CD4-positive, alpha-beta T cell treated with Interleukin-4 for 4 hours (primary cell): ENCODE data around the gene GRIK4.

Experiments
- DNase-seq: peaks from one replicate; pipeline ENCODE4 v3.0.0-alpha.2; 2020

Gene GRIK4

DNA sequence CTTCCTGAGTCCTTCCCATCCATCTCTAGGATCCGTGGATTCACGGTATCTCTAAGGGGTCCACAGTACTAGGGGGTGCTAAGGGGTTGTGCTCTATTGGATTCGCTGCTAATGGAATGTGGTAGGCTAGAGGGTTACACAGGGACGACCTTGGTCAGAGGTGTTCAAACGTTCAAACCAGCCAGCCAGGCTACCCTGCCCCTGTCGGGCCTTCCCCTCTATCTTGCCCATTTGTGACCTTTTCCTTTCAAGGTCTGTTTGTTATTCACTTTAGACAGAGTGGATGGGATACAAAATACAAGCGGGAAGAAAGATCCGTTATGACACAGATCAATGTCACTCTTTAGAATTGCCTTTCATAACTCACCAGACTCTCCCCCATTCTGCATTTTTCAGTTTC lies 306.5 kb downstream of the GRIK4 start:
- DNase-seq, result no peak

DNA sequence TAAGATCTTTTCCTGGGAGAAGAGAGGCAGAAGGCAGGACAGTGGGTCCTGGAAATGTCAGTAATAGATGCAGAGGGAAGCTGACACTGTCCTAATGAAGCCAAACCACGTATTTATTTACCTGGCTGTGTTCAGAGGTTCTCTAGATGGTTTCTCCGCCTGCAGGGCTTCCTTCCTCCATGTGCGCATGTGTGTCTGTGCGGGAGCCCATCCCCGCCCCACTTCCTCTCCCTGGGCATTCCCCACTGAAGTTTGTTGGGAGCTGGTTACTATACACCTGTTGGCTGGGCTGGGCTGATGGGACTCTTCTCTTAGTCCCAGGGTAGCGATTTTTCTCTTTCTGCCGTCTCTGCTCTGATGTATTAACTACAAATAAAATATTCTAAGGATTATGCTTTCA lies 307.5 kb downstream of the GRIK4 start:
- DNase-seq, result no peak

DNA sequence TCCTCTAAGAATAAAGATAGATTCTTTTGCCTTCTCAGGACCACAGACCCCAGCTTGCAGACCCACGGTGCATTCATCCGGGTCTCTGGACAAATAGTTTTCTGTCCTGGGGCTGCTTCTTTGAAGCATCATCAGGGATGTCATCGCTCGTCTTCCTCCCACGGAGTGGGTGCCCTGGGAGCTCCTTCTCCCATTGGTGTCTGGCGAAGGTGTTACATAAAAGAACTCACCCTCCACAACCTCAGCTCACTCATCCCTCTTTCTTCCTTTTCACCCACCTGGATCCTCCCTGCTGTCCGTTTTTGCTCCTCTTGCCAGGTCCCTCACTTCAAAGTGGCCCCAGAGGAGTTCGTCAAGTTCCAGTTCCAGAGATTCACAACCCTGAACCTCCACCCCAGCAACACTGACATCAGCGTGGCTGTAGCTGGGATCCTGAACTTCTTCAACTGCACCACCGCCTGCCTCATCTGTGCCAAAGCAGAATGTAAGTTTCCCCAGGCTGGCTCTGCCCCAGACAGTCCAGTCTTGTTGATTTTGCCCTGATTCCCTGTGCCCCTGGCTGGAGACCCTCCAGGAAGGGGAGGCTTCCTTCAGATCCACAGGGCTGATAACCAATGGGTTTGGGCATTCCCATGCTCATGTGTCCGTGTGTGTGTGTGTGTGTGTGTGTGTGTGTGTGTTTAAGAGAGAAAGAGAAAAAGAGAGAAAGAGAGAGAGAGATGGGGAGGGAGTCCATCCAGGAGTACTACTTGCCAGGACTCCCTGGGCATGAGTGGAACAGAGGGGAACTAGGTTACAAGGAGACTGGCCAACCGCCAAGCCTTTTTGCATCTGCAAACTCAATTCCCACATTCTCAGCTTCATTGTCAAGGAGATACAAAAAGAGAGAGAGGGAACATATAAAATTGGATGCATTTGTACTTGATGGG lies 308.2 kb downstream of the GRIK4 start:
- no peak for DNase-seq

DNA sequence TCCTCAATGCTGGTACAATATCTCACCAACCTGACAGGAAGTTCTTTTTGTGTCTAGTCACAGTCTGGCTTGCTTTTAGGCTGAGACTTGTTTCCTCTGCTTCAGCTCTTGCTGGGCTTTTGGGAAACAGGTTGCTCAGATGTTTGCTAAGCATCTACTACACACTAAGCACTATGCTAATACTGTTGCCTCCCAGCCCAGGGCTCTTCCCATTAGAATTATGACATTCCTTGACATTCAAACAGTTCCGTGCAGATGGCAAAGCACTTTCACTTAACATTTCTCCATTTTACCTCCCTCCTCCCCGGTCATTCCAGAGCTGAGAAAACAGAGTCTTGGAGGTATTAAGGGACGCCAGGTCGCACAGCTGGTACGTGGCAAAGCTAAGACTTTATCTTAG lies 311.6 kb downstream of the GRIK4 start:
- DNase-seq, result no peak

DNA sequence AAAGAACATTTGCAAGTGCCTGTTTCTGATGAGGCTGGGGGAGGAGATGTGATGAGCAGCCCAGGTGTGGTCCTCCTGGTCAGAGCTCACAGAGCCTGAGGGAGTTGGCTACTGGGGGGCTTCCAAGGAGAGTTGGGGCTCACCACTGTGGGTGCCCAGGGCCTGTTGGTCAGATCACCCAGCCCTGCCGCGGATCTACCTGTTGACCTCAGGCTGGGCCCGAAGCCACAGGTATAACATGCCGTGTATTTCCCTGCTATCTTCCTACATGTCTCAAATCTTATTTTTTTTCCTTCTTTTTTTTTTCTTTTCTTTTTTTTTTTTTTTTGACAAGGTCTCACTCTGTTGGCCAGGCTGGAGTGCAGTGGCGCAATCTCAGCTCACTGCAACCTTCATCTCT lies 312.7 kb downstream of the GRIK4 start:
- no peak for DNase-seq

DNA sequence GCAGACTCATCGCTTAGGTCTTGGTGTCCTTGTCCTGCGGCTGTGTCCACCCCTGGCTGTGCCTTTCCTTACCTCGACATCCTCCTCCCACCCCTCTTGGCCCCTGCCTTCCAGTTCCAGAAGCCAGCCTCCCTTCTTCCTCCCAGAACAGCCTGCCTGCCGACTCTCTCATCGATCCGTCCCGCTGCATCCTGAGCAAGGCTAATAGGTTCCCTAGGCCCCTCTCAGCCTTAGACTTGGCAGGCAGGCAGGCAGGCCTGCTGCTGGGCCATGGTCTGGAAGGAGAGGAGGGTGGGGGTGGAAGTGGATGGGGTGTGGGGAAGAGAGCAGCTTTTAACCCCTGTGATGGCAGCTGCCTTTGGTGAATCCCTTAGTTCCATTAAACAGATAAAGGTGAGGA lies 315.6 kb downstream of the GRIK4 start:
- no peak for DNase-seq

DNA sequence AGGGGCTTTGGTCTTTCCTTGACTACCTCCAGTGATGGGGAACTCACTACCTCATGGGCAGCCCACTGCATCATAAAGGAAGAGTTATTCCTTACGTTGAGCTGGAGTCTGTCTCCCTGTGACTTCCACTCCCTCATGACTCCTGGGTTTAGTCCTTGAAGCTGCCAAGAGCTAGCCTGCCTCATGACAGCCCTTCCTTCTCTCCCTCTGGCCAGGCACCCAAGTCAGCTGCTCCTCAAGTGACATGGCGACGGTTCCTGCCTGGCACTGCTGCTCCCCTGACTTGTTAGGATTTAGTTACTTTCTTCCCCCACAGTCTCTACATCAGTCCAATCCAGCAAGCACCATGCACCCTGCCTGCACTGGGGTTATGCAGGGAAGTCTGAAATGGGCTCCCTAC lies 316.3 kb downstream of the GRIK4 start:
- DNase-seq, result no peak

DNA sequence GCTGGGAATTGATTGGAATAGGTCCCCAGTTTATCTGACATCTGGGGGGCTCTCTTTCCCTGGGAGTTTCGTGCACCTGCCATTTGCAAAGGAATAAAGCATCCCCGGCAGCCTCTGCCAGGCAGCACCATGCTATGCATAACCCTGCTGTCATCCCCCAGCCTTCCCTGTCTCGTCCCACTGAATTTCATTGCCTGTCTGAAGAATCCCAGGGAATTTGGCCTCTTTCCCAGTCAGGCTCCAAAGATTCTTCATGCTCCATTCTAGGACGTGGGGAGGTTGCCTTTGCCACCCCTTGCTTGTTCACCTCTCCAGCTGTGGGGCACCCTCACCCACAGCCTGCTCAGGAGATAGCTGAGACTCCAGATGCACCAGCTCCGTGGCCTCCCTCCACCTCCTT lies 317.3 kb downstream of the GRIK4 start:
- no peak for DNase-seq

DNA sequence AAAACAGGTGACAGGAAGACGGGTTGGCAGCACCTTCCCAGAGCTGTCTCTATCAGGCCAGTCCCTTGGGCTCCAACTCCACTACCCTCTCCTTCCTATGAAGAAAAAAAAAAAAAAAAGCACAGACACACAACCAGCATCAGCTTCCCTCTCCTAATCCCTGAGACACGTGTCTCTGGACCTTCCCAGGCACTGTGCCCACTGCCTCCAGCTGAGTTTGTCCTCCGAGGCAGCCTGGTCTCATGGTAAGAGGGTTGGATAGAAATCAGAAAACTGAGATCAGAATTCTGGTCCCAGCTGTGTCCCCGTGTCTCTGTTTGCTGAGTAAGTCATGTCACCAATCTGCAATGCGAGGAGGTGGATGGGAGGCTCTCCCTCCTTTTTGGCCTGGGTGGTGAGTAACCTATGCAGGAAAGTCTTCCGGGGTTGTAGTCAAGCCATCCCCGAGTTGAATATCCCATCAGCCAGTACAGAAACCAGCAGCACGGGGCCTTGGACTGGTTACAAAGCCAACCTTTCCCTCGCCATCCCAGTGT lies 318.6 kb downstream of the GRIK4 start:
- no peak for DNase-seq

DNA sequence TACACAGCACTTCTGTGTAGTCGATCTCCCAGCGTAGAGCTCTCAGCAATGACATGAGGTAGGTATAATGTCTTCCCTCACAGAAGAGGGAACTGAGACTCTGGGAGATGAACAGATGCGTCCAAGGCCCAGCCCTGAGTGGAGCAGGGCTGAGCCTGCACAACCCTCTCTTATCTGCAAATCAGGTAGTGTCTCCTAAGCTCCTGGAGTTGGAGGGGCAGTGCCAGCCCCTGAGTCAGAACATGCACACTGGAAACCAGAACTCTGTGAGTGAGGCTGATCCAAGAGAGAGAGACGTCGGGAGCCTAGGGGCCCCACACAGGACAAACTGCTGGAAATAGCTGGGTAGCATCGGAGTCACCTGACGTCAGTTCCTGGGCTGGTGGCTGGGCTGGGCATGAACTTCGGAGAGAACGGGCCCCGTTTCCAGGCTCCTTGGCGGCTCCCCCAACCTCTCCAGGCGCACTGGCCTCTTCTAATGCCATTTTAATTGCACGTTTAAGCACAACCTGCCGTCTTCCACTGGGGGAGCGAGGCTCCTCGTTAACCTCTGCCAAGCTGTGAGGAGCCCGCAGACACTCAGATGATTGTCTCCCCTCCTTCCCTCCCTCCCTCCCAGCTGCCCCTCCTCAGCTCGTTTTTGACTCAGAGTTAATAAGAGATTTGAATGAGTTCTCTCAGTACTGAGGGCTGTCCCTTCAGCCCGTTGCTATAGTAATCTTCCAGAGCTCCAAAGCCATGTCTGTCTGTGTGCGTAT lies 321.1 kb downstream of the GRIK4 start:
- DNase-seq, result no peak

DNA sequence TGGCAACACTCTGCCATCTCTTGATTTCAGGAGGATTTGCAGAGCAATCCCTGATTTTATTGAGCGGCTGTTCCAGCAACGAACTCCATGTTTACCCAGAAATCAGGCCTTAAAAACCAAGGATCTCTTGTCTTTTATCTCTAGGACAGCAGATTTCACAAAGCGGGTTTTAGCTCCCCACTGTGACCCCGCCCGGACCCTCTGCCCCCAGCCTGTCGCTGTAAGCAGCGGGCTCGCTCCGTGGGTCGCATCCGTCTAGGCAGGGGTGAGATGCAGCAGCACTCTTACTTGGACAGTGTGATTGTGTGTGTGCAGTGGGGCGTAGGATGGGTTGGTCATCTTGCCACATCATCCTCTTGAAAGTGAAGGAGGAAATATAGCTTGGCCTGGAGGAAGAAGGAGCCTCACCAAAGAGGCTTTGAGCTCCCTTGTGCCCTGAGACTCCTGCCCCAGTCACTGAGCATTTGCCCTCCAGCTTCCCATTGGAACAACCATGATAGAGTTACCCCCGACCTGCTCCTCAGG lies 323.2 kb downstream of the GRIK4 start:
- DNase-seq, result no peak

DNA sequence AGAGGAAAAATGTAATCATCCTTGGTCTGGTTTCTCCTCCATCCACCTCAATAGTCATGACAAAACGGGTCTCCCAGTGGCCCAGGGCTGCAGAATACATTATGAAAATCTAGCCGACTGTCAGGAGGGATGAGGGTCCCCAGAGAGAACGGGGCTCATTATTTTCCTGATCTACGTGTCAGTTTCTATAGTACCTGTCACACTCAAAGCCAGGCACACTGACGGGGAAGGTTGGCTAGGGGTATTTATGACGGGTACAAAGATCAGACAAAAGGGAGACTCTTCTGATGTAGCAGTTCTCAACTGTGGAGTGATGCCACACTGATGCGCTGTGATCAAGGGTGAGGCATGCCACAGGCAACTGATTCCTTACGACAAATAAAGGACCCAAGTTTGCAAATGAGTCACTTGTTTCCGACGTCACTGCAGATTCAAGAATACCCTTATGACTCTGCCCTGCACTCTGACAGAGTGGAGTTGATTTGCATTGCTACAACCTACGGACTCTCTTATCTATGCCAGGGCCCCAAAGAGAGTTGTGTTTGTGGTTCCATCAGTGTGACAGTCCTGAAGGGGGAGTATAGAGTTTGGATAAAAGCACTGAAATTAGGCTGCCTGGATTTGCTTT lies 324.2 kb downstream of the GRIK4 start:
- no peak for DNase-seq

DNA sequence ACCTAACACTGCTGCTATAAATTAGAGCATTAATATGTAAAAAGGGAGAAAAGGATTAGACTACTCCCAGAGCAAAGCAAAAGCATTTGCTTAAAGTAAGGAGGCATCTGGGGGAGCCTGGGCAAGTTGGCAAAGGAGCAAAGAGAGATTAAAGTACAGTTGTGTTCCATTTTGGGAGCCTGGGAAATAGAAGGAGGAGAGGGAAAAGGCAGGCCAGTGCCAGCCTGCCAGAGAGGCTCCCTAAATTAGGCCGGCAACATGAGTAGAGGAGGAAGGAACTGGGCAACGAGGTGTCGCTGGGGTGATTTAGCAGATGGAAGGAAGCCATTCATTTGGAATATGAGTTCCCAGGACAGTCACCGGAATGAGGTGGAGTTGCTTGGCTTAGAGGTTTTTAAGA lies 326.1 kb downstream of the GRIK4 start:
- DNase-seq, result no peak

DNA sequence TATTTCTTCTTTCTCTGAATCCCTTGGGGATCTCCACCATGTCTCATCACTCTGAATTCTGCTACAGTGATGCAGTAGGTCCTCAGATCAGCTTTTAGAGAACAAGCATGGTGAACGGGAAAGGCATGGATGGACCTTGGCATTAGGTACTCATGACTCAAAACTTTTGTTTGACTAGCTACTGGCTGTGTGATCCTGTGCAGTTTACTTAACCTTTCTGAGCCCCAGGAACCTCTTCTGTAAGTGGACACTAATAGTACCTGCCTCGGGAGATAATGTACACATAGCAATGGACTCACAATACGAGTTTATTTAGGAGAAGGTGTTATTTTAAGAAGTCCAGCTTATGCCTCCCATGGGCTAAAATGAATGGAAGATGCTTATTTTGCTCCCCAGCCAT lies 327.7 kb downstream of the GRIK4 start:
- no peak for DNase-seq

DNA sequence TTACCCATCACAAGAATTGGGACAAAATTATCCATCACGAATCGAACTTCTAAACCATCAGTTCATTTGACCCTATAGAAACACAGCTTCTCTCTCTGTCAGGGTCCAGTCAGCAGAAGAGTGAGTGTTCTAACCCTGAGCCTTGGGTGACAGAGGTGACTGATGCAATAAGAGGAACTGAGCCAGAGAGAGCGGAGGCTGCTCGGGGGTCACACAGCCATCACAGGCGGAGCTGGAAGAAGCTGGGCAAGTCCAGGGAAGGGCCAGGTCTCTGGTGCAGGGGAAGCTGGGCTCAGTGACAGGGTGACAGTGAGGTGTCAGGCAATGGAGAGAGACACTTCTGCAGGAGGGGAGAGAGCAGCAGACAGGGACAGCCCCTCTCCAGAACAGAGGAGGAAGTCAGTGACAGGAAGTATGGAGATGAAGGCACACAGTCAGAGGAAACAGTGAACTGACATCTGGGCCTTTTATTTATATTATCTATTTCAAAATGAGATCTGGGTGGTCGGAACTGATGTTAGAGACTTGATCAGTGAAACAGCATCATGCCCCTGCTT lies 328.4 kb downstream of the GRIK4 start:
- DNase-seq, result no peak

DNA sequence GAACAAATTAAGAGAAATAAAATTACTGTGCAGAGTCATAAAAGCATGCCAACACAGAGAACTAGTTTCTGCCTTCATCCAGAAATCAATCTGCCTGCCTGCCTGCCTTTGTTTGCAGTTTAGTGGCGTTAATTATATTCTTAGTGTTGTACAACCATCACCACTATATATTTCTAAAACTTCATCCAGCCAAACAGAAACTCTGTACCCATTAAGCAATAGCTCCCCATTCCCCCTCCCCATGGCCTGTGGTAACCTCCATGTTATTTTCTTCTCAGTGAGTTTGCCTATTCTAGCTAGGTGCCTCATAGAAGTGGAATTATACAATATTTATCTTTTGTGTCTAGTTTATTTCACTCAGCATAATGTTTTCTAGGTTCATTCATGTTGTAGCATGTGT lies 329.1 kb downstream of the GRIK4 start:
- no peak for DNase-seq

DNA sequence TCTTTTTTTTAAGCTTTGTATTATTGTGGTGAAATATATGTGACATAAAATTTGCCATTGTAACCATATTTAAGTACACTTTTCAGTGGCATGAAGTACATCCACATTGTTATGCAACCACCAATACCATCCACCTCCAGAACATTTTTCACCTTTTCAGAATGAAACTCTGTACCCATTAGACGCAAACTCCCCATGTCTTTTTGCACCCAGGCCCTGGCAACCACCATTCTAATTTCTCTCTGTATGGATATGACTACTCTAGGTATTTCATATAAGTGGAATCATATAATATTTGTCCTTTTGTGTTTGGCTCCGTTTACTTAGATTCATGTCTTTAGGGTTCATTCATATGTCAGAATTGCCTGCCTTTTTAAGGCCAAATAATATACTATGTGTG lies 329.5 kb downstream of the GRIK4 start:
- DNase-seq, result no peak

DNA sequence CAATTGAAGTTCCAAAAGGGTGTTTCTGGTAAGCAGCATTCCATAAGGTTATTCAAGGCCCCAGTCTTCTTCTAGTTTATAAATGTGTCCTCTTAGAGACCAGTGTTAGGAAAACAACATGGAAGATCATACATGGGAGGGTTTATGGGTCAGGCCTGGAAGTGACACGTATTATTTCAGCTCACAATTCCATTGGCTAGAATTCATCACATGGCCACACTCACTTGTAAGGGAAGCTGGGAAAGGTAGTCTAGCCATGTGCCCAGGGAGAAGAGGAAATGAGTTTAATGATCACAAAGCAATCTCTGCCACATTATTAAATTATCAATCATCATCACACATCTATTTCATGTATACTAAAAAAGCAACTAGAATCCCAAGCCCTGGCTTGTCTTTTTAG lies 330.6 kb downstream of the GRIK4 start:
- no peak for DNase-seq

DNA sequence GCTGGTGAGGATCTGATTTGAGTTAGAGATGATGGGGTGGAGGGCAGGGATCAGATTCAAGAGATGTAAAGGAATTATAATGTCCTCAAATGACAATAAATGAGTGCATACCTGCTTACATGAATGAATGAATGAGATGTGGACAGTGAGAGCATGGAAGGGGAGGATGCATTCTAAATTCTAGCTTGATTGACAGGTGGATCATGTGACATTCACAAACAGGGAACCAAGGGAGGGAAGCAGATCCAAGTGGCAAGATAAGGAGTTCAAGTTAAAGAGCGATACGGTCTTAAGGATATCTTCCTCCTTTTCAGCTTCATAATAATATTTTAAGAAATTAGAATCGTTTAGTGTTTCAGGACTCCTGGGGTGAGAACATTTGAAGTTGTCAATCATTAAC lies 341.9 kb downstream of the GRIK4 start:
- DNase-seq, result no peak

DNA sequence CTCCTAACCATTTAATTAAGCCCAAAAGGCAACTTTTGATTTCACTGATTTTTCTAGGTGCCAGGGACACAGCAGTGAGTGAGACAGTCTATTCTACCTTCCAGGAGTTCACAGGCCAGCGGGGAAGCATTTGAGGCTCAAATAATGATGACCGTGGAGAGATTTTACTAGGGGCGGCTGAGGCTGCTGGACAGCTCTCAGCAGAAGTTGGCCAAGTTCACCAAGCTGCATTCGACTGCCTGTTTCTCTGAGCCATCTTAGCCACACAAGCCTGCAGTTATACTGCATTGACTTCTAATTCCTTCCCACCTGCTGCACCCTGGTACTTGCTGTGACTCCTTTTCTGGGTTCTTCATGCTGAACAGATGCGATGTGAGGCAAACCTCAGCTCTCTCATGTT lies 343.4 kb downstream of the GRIK4 start:
- no peak for DNase-seq

DNA sequence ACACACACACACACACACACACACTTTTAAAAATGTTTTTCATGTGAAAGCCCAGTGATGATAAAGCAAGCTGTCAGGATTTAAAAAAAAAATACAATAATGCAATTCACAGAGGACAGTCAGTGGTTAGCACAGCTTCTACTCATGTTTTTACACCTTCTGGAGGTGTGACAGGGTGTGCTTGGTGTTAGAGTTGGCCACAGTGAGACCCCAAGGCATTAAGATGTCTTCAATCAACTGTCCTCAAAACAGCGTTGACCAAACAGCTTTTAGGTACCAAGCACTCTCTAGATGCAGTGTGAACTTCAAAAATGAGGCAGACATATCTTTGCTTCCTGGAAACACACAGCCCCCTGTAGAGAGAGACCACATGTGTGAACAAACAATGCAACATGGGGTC lies 346.0 kb downstream of the GRIK4 start:
- no peak for DNase-seq

DNA sequence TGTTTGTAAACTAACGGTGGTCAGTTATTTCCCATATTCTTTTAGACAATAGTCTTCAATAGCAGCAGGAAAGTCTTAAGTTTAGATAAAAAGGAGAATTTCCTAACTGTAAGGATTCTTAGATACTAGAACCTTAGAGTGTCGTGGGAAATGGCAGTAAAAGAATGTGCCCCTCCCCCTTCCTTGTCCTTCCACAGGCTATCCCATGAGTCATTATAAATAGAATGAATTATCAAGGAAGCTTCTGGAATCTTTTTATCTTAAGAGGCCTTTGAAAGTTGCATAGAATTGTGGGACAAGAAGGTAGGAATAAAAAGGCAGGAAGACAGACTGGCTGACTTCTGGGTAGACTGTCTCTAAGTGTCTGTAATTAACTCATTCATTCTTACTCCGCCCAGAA lies 347.2 kb downstream of the GRIK4 start:
- no peak for DNase-seq
